Body of pancreas (tissue), 4 donors: ENCODE data around the gene CFAP97D2. TPM values are rescaled to one million over a fixed set of nuclear protein-coding genes. Genes with fewer than 3 reads are reported as not detected.
A peak's percentile ranks its signal among the peaks of the same experiment; 100 is the strongest.
"Not testable (repeated sequence)": the region's sequence is repeated elsewhere in the genome, so short reads cannot be mapped to it uniquely, and the experiment has no call there.

Experiments used
- ATAC-seq: fragments of 150-250 bp; one replicate; pipeline ENCODE4 v1.9.1; 2016
- DNase-seq, 4 donors: peaks; one replicate each; pipeline ENCODE4 v3.0.0-alpha.2; 2019
- H3K27ac ChIP-seq, 4 donors: fragments of 200-600 bp; sonication (generic); 1 replicate in 3 of 4; 2 replicates in 1 of 4; pipeline versions ENCODE4 v1.5.1 to v1.6.1; 2016 to 2019; ENCODE audit warnings: mild to moderate bottlenecking in 1 of 4, mixed read lengths in 1 of 4, moderate library complexity in 1 of 4
- H3K27me3 ChIP-seq, 2 donors: fragments of 200-600 bp; sonication (generic); one replicate each; pipeline ENCODE4 v1.6.0; 2016; ENCODE audit warnings: mild to moderate bottlenecking in 1 of 2
- H3K36me3 ChIP-seq, 2 donors: fragments of 200-600 bp; sonication (generic); replicated peaks in 1 of 2; 2 replicates each; pipeline ENCODE4 v1.5.1; 2016; ENCODE audit warnings: low read depth in 2 of 2; ENCODE audit not compliant: insufficient read depth in 1 of 2
- H3K4me1 ChIP-seq: fragments of 200-600 bp; sonication (generic); one replicate; pipeline ENCODE4 v1.6.0; 2016
- H3K4me3 ChIP-seq, 2 donors: fragments of 200-600 bp; sonication (generic); 1 replicate in 1 of 2; 2 replicates in 1 of 2; pipeline ENCODE4 v1.5.1; 2016 to 2019
- H3K9me3 ChIP-seq, 3 donors: fragments of 200-600 bp; sonication (generic); 1 replicate in 2 of 3; 2 replicates in 1 of 3; pipeline ENCODE4 v1.5.1; 2016
- CTCF ChIP-seq, 7 experiments: fragments of 450-650 bp in 4 of 7; fragments of 200-600 bp in 3 of 7; sonication (generic) in 3 of 7; IDR thresholded peaks; one replicate each; pipeline ENCODE4 v1.5.1; 2016 to 2019; ENCODE audit warnings: antibody characterized with exemption in 7 of 7
- POLR2A ChIP-seq, 3 donors: fragments of 450-650 bp; IDR thresholded peaks; one replicate each; pipeline ENCODE4 v1.6.1; 2016; ENCODE audit warnings: antibody characterized with exemption in 3 of 3, mild to moderate bottlenecking in 2 of 3
- WGBS, 2 donors: methylation state at CpG; one replicate each; pipeline ENCODE4 v1.1.5; 2017; 5-methylcytosine and 5-hydroxymethylcytosine counted together
- intact Hi-C: fragments of 100-400 bp; cut with DNase I; formaldehyde crosslinking; loops from one replicate; pipeline ENCODE4 v1.15.1; 2023
- total RNA-seq, 2 donors: library from RNA; depleted of rRNA; stranded (reverse); fragments of >200 nt; gene quantifications; one replicate each; pipeline ENCODE4 v1.1.0, GENCODE V29; 2016

CFAP97D2 gene
- total RNA-seq, 2 donors from 2014 or later = not detected

GRCh38 chr13:114131583-114132418, 47.3 kb upstream of the CFAP97D2 start:
- peaks cover 27% of the 10 kb centered on the region for H3K4me1 ChIP-seq
- WGBS, 2 donors = 2 to 7% methylated on average over 14 to 91 of the region's 95 CpGs
- DNase-seq = peak in 1 of 4 donors; percentile 34
- H3K36me3 ChIP-seq = no peaks in the 10 kb centered on the region
- peak overlapping the region; percentile 11 to 68 (median 60) for H3K27ac ChIP-seq
- H3K4me3 ChIP-seq = peak overlapping the region; percentile 33 to 49
- H3K27me3 ChIP-seq = no peaks in the 10 kb centered on the region
- ATAC-seq = peak; percentile 41
- intact Hi-C loops = no loop called here
- TF ChIP-seq POLR2A (IDR thresholded peaks at IDR 0.05) = no peak
- no peak for TF ChIP-seq CTCF (IDR thresholded peaks at IDR 0.05)
- no peaks in the 10 kb centered on the region for H3K9me3 ChIP-seq

GRCh38 chr13:114132419-114133121, 46.5 kb upstream of the CFAP97D2 start, which contains the start of gene RASA3:
TSS of gene RASA3 (minus strand) at chr13:114132623. CDS start at chr13:114132489, 134 bp downstream.
- intact Hi-C loops = no loop called here
- Histone ChIP-seq H3K27ac (peak within 1 kb of the TSS; percentile 11 to 68 (median 60)), H3K9me3 (no peaks in the 10 kb centered on the region), H3K4me1 (peaks cover 27% of the 10 kb centered on the region), H3K4me3 (peak within 1 kb of the TSS; percentile 33 to 49), H3K36me3 (no peaks in the 10 kb centered on the region), H3K27me3 (no peaks in the 10 kb centered on the region)
- ATAC-seq = peak; percentile 87
- 0 to 1% methylated on average over 3 to 71 of the region's 81 CpGs for WGBS, 2 donors
- TF ChIP-seq POLR2A (IDR thresholded peaks at IDR 0.05) (peak; percentile 44 to 58 (median 48)), CTCF (IDR thresholded peaks at IDR 0.05) (peak in 1 of 7 experiments; percentile 3)
- DNase-seq = peak; percentile 69 to 85 (median 78)

GRCh38 chr13:114133126-114133525, 45.9 kb upstream of the CFAP97D2 start:
- intact Hi-C loops = not testable (repeated sequence)
- no CpG with 5 or more reads among the region's 9 CpGs for WGBS, 2 donors

GRCh38 chr13:114133552-114133951, 45.5 kb upstream of the CFAP97D2 start:
- H3K9me3 ChIP-seq, DNase-seq, intact Hi-C loops, H3K36me3 ChIP-seq, H3K27me3 ChIP-seq, ATAC-seq, H3K27ac ChIP-seq, H3K4me3 ChIP-seq: not testable (repeated sequence)
- 92% methylated on average over 1 of the region's 7 CpGs for WGBS, 2 donors
- peaks cover 27% of the 10 kb centered on the region for H3K4me1 ChIP-seq

More at GRCh38 chr13:114133126-114133525, 45.9 kb upstream of the CFAP97D2 start:
- not testable (repeated sequence) for H3K27ac ChIP-seq, H3K36me3 ChIP-seq, H3K9me3 ChIP-seq, ATAC-seq, H3K4me3 ChIP-seq, H3K27me3 ChIP-seq, DNase-seq
- H3K4me1 ChIP-seq = peaks cover 27% of the 10 kb centered on the region

GRCh38 chr13:114134111-114134943, 44.7 kb upstream of the CFAP97D2 start:
- DNase-seq (no peak), ATAC-seq (no peak)
- WGBS, 2 donors = 46 to 53% methylated on average over 17 to 21 of the region's 21 CpGs
- no peak for TF ChIP-seq POLR2A (IDR thresholded peaks at IDR 0.05)
- no peak for TF ChIP-seq CTCF (IDR thresholded peaks at IDR 0.05)
- H3K27me3 ChIP-seq = no peaks in the 10 kb centered on the region
- H3K9me3 ChIP-seq = no peaks in the 10 kb centered on the region
- no peaks in the 10 kb centered on the region for H3K36me3 ChIP-seq
- no peak overlapping the region for H3K4me3 ChIP-seq
- intact Hi-C loops = no loop called here
- H3K4me1 ChIP-seq = peaks cover 27% of the 10 kb centered on the region
- H3K27ac ChIP-seq = peak overlapping the region in 1 of 4 donors; percentile 13
